Right renal cortex interstitium (tissue), 3 donors: ENCODE data around the gene CDK19. TPM values are rescaled to one million over a fixed set of nuclear protein-coding genes. Genes with fewer than 3 reads are reported as not detected.

Source experiments
- DNase-seq, 3 donors: peaks; one replicate each; pipeline ENCODE4 v3.0.0-alpha.2; 2013; ENCODE audit warnings: low read depth in 3 of 3, low spot score in 2 of 3
- polyA plus RNA-seq, 3 donors: library from polyadenylated mRNA; unstranded; fragments of 120-200 nt; gene quantifications; one replicate each; pipeline ENCODE4 v1.2.1, GENCODE V29; 2013; ENCODE audit not compliant: insufficient read length in 3 of 3

CDK19 gene
- polyA plus RNA-seq, 3 donors = 38.9 to 44.0 (median 39.6) TPM

- DNase-seq = no peak
Observed at GRCh38 chr6:110708295-110708950, 106.8 kb downstream of the CDK19 start.

GRCh38 chr6:110705543-110705942, 109.7 kb downstream of the CDK19 start:
- no peak for DNase-seq

GRCh38 chr6:110703906-110704594, 111.2 kb downstream of the CDK19 start:
- no peak for DNase-seq

- DNase-seq = no peak
Observed at GRCh38 chr6:110703010-110703905, 112.0 kb downstream of the CDK19 start.

- DNase-seq = no peak
Observed at GRCh38 chr6:110699780-110700179, 115.5 kb downstream of the CDK19 start.

- no peak for DNase-seq
Observed at GRCh38 chr6:110693994-110694393, 121.3 kb downstream of the CDK19 start.

GRCh38 chr6:110693296-110693695, 122.0 kb downstream of the CDK19 start:
- DNase-seq = no peak

GRCh38 chr6:110690916-110691315, 124.4 kb downstream of the CDK19 start:
- no peak for DNase-seq

GRCh38 chr6:110690106-110690654, 125.1 kb downstream of the CDK19 start:
- no peak for DNase-seq

- DNase-seq = no peak
Observed at GRCh38 chr6:110689275-110689935, 125.9 kb downstream of the CDK19 start.

GRCh38 chr6:110688661-110689268, 126.5 kb downstream of the CDK19 start:
- DNase-seq = no peak

- DNase-seq = no peak
Observed at GRCh38 chr6:110687326-110687725, 127.9 kb downstream of the CDK19 start.

- DNase-seq = no peak
Observed at GRCh38 chr6:110683241-110683640, 132.0 kb downstream of the CDK19 start.

- DNase-seq = peak; percentile 63 to 81 (median 67)
Observed at GRCh38 chr6:110682460-110682853, 132.8 kb downstream of the CDK19 start.

- DNase-seq = no peak
Observed at GRCh38 chr6:110681543-110682459, 133.5 kb downstream of the CDK19 start.

- DNase-seq = no peak
Observed at GRCh38 chr6:110676396-110676795, 138.9 kb downstream of the CDK19 start.

- DNase-seq = no peak
Observed at GRCh38 chr6:110674096-110674495, 141.2 kb downstream of the CDK19 start.

GRCh38 chr6:110672122-110672521, 143.1 kb downstream of the CDK19 start:
- no peak for DNase-seq

GRCh38 chr6:110671447-110671846, 143.8 kb downstream of the CDK19 start:
- DNase-seq = no peak
